Fibroblast of lung (primary cell): ENCODE measurements around the gene ARL2BP. TPM values are rescaled to one million over a fixed set of nuclear protein-coding genes. Genes with fewer than 3 reads are reported as not detected.

Source experiments
- DNase-seq, 2 donors: peaks; one replicate each; pipeline versions ENCODE4 v3.0.0 to v3.0.0-alpha.2; 2010; ENCODE audit warnings: low read depth in 2 of 2
- H2AFZ ChIP-seq: 2 replicates; pipeline ENCODE4 v1.5.1; 2012; ENCODE audit warnings: low read length, control low read depth, inconsistent platforms
- H3K27ac ChIP-seq: 2 replicates; pipeline ENCODE4 v1.5.1; 2011; ENCODE audit warnings: low read length, control low read depth; ENCODE audit not compliant: insufficient read depth
- H3K27me3 ChIP-seq: 2 replicates; pipeline ENCODE4 v1.5.1; 2011; ENCODE audit warnings: mild to moderate bottlenecking, low read length; ENCODE audit not compliant: control insufficient read depth, insufficient read depth
- H3K36me3 ChIP-seq: 2 replicates; pipeline ENCODE4 v1.5.1; 2011; ENCODE audit warnings: low read length; ENCODE audit not compliant: control insufficient read depth, insufficient read depth
- H3K4me1 ChIP-seq: 2 replicates; pipeline ENCODE4 v1.5.1; 2011; ENCODE audit warnings: low read length; ENCODE audit not compliant: control insufficient read depth, insufficient read depth; ENCODE audit errors: extremely low read depth
- H3K4me2 ChIP-seq: 2 replicates; pipeline ENCODE4 v1.5.1; 2011; ENCODE audit warnings: low read length, control low read depth; ENCODE audit not compliant: insufficient read depth; ENCODE audit errors: extremely low read depth
- H3K4me3 ChIP-seq, 4 experiments: fragments of 200-600 bp in 1 of 4; sonication (generic) in 1 of 4; replicated peaks in 1 of 4; 2 replicates each; pipeline ENCODE4 v1.5.1; 2011 to 2016; ENCODE audit warnings: low read length in 4 of 4, low read depth in 3 of 4, mild to moderate bottlenecking in 3 of 4, control low read depth in 2 of 4, inconsistent platforms in 1 of 4, mixed read lengths in 1 of 4; ENCODE audit not compliant: insufficient read depth in 1 of 4; ENCODE audit errors: control extremely low read depth in 1 of 4
- H3K79me2 ChIP-seq: 2 replicates; pipeline ENCODE4 v1.5.1; 2012; ENCODE audit warnings: mild to moderate bottlenecking, low read length, inconsistent platforms; ENCODE audit not compliant: control insufficient read depth, insufficient read depth
- H3K9ac ChIP-seq: 2 replicates; pipeline ENCODE4 v1.5.1; 2011; ENCODE audit warnings: mild to moderate bottlenecking, low read length, control low read depth; ENCODE audit not compliant: insufficient read depth
- H3K9me3 ChIP-seq: 2 replicates; pipeline ENCODE4 v1.5.1; 2012; ENCODE audit warnings: low read depth, low read length; ENCODE audit not compliant: control insufficient read depth, insufficient read depth
- H4K20me1 ChIP-seq: 2 replicates; pipeline ENCODE4 v1.5.1; 2011; ENCODE audit warnings: low read length; ENCODE audit not compliant: control insufficient read depth, insufficient read depth; ENCODE audit errors: extremely low read depth
- EZH2 ChIP-seq: IDR thresholded peaks from 2 replicates; pipeline ENCODE4 v1.5.1; 2012; ENCODE audit warnings: low read length, control low read depth, mild to moderate bottlenecking; ENCODE audit errors: missing control alignments
- polyA plus RNA-seq, 2 donors: library from polyadenylated mRNA; depleted of rRNA in 1 of 2; stranded (reverse) in 1 of 2; unstranded in 1 of 2; fragments of >200 nt; gene quantifications; 2 replicates each; pipeline ENCODE4 v1.2.1, GENCODE V29; 2011 to 2012; ENCODE audit warnings: missing spikeins in 1 of 2
- total RNA-seq: library from RNA; depleted of rRNA; stranded (reverse); fragments of >200 nt; gene quantifications from 2 replicates; pipeline ENCODE4 v1.2.1, GENCODE V29; 2014
- TF ChIP-seq, protein P1 (sequence below), 2 donors: IDR thresholded peaks in 1 of 2; conservative IDR thresholded peaks in 1 of 2; 1 replicate in 1 of 2; 2 replicates in 1 of 2; pipeline ENCODE4 v1.5.1; 2011 to 2012; ENCODE audit warnings: low read length in 2 of 2, control low read depth in 1 of 2, inconsistent platforms in 1 of 2, low read depth in 1 of 2, mild to moderate bottlenecking in 1 of 2

ARL2BP gene
- total and polyA plus RNA-seq, 2 donors (not counting 1 experiment from before 2014, with no cell fraction given) = 65.7 to 173 TPM

DNA sequence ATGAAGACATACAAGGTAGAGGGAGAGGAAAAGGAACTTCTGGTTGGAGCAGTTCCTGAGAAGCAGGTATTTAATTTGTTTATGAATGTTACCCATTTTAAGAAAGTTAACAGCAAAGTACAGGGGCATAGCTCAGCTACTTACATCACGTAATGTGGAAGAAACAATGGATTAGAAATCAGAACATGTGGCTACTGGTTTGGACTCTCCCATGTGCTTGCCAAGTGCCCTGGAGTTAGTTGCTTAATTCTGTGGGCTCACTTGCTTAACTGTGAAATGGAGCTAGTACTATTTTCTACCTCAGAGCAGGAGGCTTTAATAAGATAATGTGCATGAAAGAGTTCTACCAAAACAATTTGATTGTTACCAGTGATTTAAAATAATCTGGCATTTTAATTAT is 31.6 kb upstream of the ARL2BP start:
- Histone ChIP-seq H3K9me3 (no peaks in the 10 kb centered on the region), H3K4me2 (no peak overlapping the region), H3K9ac (no peak overlapping the region), H4K20me1 (no peaks in the 10 kb centered on the region), H3K36me3 (peaks cover 16% of the 10 kb centered on the region), H2AFZ (no peak overlapping the region), H3K79me2 (no peaks in the 10 kb centered on the region), H3K4me1 (no peaks in the 10 kb centered on the region), H3K27ac (no peak overlapping the region), H3K4me3 (no peak overlapping the region), H3K27me3 (no peaks in the 10 kb centered on the region)
- TF ChIP-seq, protein P1, sequence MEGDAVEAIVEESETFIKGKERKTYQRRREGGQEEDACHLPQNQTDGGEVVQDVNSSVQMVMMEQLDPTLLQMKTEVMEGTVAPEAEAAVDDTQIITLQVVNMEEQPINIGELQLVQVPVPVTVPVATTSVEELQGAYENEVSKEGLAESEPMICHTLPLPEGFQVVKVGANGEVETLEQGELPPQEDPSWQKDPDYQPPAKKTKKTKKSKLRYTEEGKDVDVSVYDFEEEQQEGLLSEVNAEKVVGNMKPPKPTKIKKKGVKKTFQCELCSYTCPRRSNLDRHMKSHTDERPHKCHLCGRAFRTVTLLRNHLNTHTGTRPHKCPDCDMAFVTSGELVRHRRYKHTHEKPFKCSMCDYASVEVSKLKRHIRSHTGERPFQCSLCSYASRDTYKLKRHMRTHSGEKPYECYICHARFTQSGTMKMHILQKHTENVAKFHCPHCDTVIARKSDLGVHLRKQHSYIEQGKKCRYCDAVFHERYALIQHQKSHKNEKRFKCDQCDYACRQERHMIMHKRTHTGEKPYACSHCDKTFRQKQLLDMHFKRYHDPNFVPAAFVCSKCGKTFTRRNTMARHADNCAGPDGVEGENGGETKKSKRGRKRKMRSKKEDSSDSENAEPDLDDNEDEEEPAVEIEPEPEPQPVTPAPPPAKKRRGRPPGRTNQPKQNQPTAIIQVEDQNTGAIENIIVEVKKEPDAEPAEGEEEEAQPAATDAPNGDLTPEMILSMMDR (conservative IDR thresholded peaks at IDR 0.05 in 1 of 2, IDR thresholded peaks at IDR 0.05 in 1 of 2; ENCODE audit: low read depth in 1 of 2, low read length in 2 of 2) = no peak
- no peak for TF ChIP-seq EZH2
- no peak for DNase-seq

DNA sequence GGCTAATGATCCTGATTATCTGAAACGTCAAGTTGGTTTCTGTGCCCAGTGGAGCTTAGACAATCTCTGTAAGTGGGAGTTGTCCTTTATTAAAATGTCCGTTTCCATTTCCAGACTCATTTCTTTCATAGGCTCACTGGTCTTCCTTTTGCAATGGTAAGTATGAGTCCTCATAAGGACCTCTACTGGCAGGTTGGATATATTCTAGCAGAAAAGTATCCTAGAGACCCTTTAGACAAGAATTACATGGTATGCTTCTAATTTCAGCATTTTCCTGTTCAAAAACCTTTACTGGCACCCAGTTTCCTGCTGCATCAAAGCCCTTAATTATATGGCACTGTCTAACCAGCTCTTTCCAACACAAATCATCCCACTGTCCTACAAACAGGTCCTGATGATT is 28.1 kb upstream of the ARL2BP start:
- DNase-seq = no peak
- H2AFZ ChIP-seq = no peak overlapping the region
- H4K20me1 ChIP-seq = no peaks in the 10 kb centered on the region
- H3K36me3 ChIP-seq = peaks cover 15% of the 10 kb centered on the region
- no peaks in the 10 kb centered on the region for H3K4me1 ChIP-seq
- no peaks in the 10 kb centered on the region for H3K27me3 ChIP-seq
- H3K4me2 ChIP-seq = no peak overlapping the region
- H3K79me2 ChIP-seq = no peaks in the 10 kb centered on the region
- no peak overlapping the region for H3K4me3 ChIP-seq
- no peak overlapping the region for H3K9ac ChIP-seq
- H3K9me3 ChIP-seq = no peaks in the 10 kb centered on the region
- H3K27ac ChIP-seq = no peak overlapping the region
- TF ChIP-seq, protein P1 (conservative IDR thresholded peaks at IDR 0.05 in 1 of 2, IDR thresholded peaks at IDR 0.05 in 1 of 2; ENCODE audit: low read depth in 1 of 2, low read length in 2 of 2) = no peak
- no peak for TF ChIP-seq EZH2

DNA sequence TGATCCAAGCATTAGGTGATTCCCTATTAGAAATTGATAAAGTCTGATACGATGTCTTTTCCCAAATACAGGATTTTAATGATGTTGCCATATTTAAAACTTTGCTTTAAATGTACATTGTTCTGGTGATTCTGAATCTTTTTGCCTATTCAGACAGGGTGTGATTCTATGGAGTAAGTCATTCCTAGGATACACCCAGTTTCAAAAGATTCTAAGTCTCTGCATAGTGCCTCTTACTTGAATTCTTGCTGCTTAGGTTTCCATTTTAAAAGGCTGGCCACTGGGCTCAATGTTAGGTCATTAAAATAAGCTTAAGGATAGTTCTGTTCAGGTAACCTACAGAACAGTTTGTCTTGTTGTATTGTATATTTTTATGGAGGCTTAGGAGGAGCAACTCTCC is 22.0 kb upstream of the ARL2BP start:
- H3K9me3 ChIP-seq = no peaks in the 10 kb centered on the region
- H3K9ac ChIP-seq = no peak overlapping the region
- no peak for DNase-seq
- H3K4me2 ChIP-seq = no peak overlapping the region
- TF ChIP-seq EZH2 = no peak
- TF ChIP-seq, protein P1 (conservative IDR thresholded peaks at IDR 0.05 in 1 of 2, IDR thresholded peaks at IDR 0.05 in 1 of 2; ENCODE audit: low read depth in 1 of 2, low read length in 2 of 2) = no peak
- no peaks in the 10 kb centered on the region for H4K20me1 ChIP-seq
- H3K4me3 ChIP-seq = no peak overlapping the region
- no peak overlapping the region for H3K27ac ChIP-seq
- H3K27me3 ChIP-seq = no peaks in the 10 kb centered on the region
- H3K4me1 ChIP-seq = no peaks in the 10 kb centered on the region
- H2AFZ ChIP-seq = no peak overlapping the region
- H3K36me3 ChIP-seq = peaks cover 6% of the 10 kb centered on the region
- no peaks in the 10 kb centered on the region for H3K79me2 ChIP-seq
